Stomach smooth muscle (tissue), 2 donors: ENCODE measurements around the gene C5AR2.
"Not testable (repeated sequence)": the region's sequence is repeated elsewhere in the genome, so short reads cannot be mapped to it uniquely, and the experiment has no call there.

Source experiments
- H3K27ac ChIP-seq: one replicate; pipeline ENCODE4 v1.7.0; 2013; ENCODE audit warnings: mild to moderate bottlenecking, low read length, inconsistent platforms
- H3K27me3 ChIP-seq, 2 donors: one replicate each; pipeline ENCODE4 v1.7.0; 2013; ENCODE audit warnings: low read length in 2 of 2; ENCODE audit not compliant: insufficient read depth in 2 of 2, control insufficient read depth in 1 of 2
- H3K36me3 ChIP-seq, 2 donors: one replicate each; pipeline ENCODE4 v1.7.0; 2013; ENCODE audit warnings: low read length in 2 of 2; ENCODE audit not compliant: control insufficient read depth in 2 of 2, insufficient read depth in 2 of 2
- H3K4me1 ChIP-seq: one replicate; pipeline ENCODE4 v1.7.0; 2013; ENCODE audit warnings: low read length; ENCODE audit not compliant: control insufficient read depth, insufficient read depth
- H3K4me3 ChIP-seq, 2 donors: one replicate each; pipeline ENCODE4 v1.7.0; 2013; ENCODE audit warnings: low read length in 2 of 2
- H3K9ac ChIP-seq, 2 donors: one replicate each; pipeline ENCODE4 v1.7.0; 2013; ENCODE audit warnings: low read length in 2 of 2, mild to moderate bottlenecking in 1 of 2
- H3K9me3 ChIP-seq, 2 donors: one replicate each; pipeline ENCODE4 v1.7.0; 2013; ENCODE audit warnings: low read length in 2 of 2; ENCODE audit not compliant: control insufficient read depth in 2 of 2
- donor health status: healthy.
- donor health status: Pancreatic carcinoma.

C5AR2 gene

DNA sequence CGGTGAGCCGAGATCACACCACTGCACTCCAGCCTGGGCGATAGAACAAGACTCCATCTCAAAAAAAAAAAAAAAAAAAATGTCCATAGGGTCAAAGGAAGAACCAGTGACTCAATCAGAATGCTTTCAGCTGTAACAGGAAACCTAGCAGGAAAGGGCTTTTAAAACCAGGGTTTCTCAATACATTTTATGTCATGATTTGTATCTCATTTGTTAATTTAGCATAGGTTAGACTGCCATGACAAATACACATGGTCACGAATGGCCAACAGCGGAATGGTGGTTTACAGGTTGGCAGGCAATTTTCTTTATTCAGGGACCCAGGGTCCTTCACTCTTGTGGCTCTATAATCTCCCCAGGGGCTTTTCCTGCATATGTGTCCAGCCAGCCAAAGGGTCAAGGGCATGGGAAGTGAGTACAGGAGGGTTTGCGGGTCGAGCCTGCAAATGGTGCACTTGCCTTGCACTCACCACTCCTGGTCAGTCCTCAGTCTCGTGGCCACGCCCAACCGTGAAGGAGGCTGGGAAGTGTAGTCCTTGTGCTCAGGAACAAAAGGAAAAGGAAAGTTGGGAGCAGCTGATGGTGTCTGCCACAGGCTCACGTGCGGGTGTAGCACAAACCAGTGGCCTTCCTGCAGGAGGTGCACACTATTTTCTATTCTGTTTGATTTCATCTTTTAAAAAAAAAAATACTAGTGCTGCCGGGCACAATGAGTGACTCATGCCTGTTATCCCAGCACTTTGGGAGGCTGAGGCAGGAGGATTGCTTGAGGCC, 32.0 kb downstream of the C5AR2 start:
- H3K27me3 ChIP-seq = no peaks in the 10 kb centered on the region
- H3K9me3 ChIP-seq = no peaks in the 10 kb centered on the region
- H3K4me1 ChIP-seq = no peaks in the 10 kb centered on the region
- no peak overlapping the region for H3K9ac ChIP-seq
- H3K27ac ChIP-seq = no peak overlapping the region
- no peak overlapping the region for H3K4me3 ChIP-seq
- peaks cover 33 to 42% of the 10 kb centered on the region in 2 donors for H3K36me3 ChIP-seq

DNA sequence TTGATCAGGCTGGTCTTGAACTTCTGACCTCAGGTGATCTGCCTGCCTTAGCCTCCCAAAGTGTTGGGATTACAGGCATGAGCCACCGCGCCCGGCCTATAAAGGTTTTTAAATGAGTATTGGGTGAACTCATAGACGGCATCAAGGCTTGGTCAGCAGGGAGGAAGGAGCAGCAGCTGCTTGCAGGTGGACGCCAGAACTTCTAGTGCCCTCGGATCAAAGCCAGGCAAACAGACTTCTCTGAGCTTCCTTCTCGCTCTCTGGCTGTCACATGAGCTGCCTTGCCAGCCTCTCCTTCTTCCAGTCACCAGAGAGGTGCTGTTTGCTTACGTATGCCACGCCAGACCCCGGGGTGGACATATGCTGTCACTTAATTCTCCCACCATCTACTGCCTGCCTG, 33.5 kb downstream of the C5AR2 start:
- H3K4me1 ChIP-seq, H3K27ac ChIP-seq, H3K9me3 ChIP-seq, H3K4me3 ChIP-seq, H3K9ac ChIP-seq, H3K27me3 ChIP-seq: not testable (repeated sequence)
- H3K36me3 ChIP-seq = peaks cover 34 to 39% of the 10 kb centered on the region in 2 donors

DNA sequence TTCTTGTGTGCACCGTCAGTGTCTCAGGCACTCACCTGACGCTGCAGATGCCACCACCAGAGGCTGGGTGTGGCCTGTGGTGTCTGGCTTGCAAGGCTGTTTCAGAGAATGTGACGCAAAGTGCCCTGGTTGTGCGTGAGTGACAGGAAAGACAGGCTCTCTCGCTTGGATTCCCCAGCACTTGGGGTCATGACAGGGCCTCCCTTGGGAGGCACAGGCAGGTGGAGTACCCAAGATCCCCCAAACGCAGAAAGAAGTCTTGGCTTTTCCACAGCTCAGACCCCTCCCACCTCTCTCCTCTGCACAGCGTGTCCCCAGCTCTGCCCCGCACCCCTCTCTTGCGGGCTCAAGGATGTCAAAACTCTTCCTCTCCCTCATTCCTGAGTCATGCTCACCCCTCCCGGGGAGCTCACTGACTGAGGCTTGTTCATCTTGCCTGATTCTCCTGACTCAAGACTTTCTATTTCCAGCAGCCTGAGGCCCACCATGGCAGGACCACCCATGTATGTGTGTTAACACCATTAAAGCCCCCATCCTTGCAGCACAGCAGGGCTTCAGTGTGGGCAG, 38.2 kb downstream of the C5AR2 start:
- no peak overlapping the region for H3K4me3 ChIP-seq
- no peaks in the 10 kb centered on the region for H3K9me3 ChIP-seq
- H3K27me3 ChIP-seq = no peaks in the 10 kb centered on the region
- H3K4me1 ChIP-seq = no peaks in the 10 kb centered on the region
- H3K36me3 ChIP-seq = peaks cover 28 to 41% of the 10 kb centered on the region in 2 donors
- H3K27ac ChIP-seq = no peak overlapping the region
- H3K9ac ChIP-seq = no peak overlapping the region

DNA sequence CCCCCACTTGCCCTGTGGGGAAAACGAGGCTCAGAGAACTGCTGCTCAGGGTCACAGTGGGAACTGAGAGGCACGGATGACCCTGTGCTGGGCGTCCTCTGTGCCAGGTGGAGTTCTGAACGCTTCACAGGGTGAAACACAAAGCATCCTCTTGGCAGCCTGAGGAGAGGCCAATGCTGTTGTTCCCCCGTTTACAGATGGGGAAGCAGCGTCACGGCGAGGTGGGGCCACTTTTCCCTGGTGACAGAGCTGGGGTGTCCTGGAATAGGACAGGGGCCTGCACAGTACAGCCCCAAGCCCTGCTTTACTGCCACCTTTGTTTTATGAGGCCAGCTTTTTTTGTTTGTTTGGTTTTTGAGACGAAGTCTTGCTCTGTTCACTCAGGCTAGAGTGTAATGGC, 39.3 kb downstream of the C5AR2 start:
- Histone ChIP-seq H3K4me3 (no peak overlapping the region), H3K36me3 (peaks cover 33 to 43% of the 10 kb centered on the region in 2 donors), H3K9ac (no peak overlapping the region), H3K27me3 (no peaks in the 10 kb centered on the region), H3K4me1 (no peaks in the 10 kb centered on the region), H3K9me3 (no peaks in the 10 kb centered on the region), H3K27ac (no peak overlapping the region)

DNA sequence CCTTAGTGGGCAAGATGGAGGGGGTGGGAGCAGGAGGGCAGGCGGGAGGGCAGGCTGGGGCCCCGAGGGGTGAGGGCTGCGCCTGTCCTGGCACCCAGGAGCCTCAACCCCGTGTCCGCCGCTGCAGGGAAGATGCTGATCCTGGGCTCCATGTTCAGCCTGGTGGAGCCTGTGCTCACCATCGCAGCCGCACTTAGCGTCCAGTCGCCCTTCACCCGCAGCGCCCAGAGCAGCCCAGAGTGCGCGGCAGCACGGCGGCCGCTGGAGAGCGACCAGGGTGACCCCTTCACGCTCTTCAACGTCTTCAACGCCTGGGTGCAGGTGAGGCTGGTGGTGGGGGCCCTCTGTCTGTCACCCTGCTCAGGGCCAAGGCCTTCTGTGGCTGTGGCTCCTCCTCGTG, 40.6 kb downstream of the C5AR2 start:
- no peak overlapping the region for H3K27ac ChIP-seq
- peaks cover 8% of the 10 kb centered on the region for H3K4me1 ChIP-seq
- no peaks in the 10 kb centered on the region for H3K9me3 ChIP-seq
- H3K27me3 ChIP-seq = no peaks in the 10 kb centered on the region
- H3K4me3 ChIP-seq = no peak overlapping the region
- H3K36me3 ChIP-seq = peaks cover 36 to 54% of the 10 kb centered on the region in 2 donors
- H3K9ac ChIP-seq = no peak overlapping the region

DNA sequence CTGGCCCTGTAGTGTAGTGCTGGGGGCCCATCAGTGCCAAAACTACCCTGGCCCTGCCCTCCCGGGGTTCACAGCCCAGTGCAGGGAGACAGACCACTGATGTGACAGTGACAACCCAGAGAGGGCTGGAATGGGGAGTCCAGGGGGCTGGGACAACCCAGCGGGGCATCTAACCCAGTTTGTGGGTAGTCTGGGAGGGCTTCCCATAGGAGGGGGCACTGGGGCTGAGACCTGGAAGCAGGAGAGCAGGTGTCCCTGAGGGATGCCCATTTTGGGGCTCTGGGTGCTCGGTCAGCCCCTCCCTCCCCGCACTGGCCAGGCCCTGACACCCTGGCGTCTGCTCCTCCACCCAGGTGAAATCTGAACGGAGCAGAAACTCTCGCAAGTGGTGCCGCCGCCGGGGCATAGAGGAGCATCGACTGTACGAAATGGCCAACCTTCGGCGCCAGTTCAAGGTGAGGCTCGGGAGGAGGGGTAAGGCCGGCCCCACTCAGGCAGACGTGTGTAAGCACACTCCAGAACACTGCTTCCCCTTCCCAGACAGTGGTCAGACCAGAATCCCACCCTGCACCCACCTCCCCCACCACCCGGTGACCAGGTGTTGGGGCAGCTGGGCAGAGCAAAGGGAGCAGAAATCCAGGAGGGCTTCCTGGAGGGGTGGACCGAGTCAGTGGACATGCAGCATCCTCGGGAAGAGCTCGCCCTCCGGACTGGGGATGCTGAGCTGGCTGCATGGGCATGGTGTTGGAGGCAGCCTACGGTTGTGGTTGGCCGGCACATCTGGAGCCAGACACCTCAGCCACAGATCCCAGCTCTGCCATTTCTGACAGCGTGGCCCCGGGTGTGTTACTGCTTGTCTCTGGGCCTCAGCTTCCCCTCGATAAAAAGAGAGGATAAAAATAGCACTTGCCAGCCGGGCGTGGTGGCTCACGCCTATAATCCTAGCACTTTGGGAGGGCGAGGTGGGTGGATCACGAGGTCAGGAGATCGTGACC, 41.6 kb downstream of the C5AR2 start:
- H3K27me3 ChIP-seq = no peaks in the 10 kb centered on the region
- H3K9ac ChIP-seq = no peak overlapping the region
- H3K4me1 ChIP-seq = peaks cover 8% of the 10 kb centered on the region
- no peaks in the 10 kb centered on the region for H3K9me3 ChIP-seq
- no peak overlapping the region for H3K27ac ChIP-seq
- H3K36me3 ChIP-seq = peaks cover 36 to 58% of the 10 kb centered on the region in 2 donors
- no peak overlapping the region for H3K4me3 ChIP-seq

DNA sequence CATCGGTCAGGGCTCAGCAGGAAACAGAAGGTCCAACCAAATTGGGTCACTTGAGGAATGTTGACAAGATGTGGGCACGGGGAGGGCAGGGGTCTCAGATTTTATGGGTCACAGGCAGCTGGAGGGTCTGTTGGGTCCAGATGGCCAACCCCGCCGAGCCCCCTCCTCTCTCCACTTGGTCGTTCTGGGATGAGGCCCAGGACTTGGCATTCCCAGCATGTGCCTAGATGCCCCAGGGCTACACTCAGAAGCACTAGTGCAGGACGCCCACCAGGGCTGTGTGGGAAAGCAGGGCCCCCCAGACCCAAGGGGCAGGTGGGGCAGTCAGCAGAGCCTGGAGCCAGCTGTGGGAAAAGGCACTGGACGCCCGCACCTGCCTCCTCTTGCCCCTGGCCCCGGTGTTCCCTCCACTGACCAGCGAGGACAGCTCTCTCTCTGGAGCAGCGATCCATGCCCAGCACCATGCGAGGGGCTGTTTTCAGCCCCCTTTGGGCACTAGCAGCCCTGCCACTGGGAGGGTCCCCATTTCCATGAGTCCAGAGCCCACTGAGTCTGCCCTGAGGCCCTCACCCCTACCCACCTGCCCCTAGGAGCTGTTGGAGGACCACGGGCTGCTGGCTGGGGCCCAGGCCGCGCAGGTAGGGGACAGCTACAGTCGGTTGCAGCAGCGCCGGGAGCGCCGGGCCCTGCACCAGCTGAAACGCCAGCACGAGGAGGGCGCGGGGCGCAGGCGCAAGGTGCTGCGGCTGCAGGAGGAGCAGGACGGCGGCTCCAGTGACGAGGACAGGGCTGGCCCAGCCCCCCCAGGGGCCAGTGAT, 43.1 kb downstream of the C5AR2 start:
- Histone ChIP-seq H3K27ac (no peak overlapping the region), H3K4me3 (no peak overlapping the region), H3K9ac (no peak overlapping the region), H3K36me3 (peaks cover 35 to 51% of the 10 kb centered on the region in 2 donors), H3K4me1 (peaks cover 8% of the 10 kb centered on the region), H3K9me3 (no peaks in the 10 kb centered on the region), H3K27me3 (no peaks in the 10 kb centered on the region)

DNA sequence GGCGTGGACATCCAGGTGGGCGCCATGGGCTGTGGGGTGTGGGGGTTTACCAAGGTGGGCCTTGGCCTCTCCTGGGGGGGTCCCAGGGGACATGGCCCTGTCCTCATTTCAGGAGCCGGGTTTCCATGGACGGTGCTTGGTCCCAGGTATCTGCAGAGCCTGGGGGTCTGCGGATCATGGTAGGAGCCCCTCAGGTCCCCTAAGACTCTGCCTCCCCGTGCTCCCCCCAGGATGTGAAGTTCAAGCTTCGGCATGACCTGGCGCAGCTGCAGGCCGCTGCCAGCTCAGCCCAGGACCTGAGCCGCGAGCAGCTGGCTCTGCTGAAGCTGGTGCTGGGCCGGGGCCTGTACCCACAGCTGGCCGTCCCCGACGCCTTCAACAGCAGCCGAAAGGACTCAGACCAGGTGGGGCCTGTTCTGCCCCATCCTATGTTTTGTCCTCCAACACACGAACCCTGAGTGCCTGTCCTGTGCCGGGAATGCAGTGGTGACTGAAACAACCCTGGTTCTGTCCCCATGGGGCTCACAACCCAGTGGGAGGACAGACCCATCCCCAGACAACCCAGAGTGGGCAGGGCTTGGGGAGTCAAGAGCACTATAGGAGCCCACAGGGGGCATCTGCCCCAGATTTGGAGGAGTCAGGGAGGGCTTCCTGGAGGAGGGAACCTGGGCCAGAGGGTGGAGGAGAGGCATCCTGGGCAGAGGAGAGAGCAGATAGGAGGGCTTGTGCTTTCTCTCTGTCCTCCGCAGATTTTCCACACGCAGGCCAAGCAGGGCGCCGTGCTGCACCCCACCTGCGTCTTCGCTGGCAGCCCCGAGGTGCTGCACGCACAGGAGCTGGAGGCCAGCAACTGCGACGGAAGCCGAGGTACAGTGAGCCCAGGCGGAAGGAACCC, 44.0 kb downstream of the C5AR2 start:
- Histone ChIP-seq H3K9ac (no peak overlapping the region), H3K36me3 (peaks cover 42 to 55% of the 10 kb centered on the region in 2 donors), H3K27me3 (no peaks in the 10 kb centered on the region), H3K27ac (no peak overlapping the region), H3K4me3 (no peak overlapping the region), H3K9me3 (no peaks in the 10 kb centered on the region), H3K4me1 (peaks cover 8% of the 10 kb centered on the region)

DNA sequence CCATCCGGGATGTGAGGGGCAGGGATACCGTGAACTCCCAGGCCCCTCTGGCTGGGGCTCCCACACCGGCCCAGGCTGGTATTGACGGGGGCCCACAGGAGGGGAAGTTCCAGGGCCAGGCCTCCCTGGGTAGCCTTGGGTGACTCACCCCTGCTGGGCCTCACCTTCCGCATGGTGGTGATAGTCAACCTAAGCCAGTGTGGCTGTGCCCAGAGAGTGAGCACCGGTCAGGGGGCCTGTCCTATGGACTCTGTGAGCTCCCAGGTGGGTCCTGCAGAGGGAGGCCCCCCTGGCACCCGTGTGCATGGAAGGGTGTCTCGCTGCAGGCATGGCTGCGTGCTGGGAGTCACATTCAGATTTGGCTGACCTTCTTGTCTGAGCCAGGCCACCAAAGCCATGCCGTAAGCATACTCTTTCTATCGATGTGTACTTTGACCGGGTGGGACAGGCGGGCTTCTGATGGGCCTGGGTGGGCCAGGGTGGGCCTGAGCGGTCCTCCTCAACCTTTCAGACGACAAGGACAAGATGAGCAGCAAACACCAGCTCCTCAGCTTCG, 44.7 kb downstream of the C5AR2 start:
- H3K9me3 ChIP-seq = no peaks in the 10 kb centered on the region
- no peak overlapping the region for H3K9ac ChIP-seq
- H3K36me3 ChIP-seq = peaks cover 49 to 54% of the 10 kb centered on the region in 2 donors
- H3K27ac ChIP-seq = no peak overlapping the region
- H3K4me1 ChIP-seq = peaks cover 8% of the 10 kb centered on the region
- no peak overlapping the region for H3K4me3 ChIP-seq
- H3K27me3 ChIP-seq = no peaks in the 10 kb centered on the region
